ENCODE measurements around the gene ITPR2.

The ITPR2 gene

GRCh38 chr12:26489908-26490307 is 343.1 kb downstream of the ITPR2 start:
- no peak overlapping the region for H3K4me3 ChIP-seq (replicated peaks; ENCODE audit: low read depth, low read length)
- TF ChIP-seq CTCF (IDR thresholded peaks at IDR 0.05; ENCODE audit: low read depth, low read length, missing control alignments), result no peak
- no peak for DNase-seq (ENCODE audit: extremely low read depth, low read depth)

- TF ChIP-seq CTCF (IDR thresholded peaks at IDR 0.05; ENCODE audit: low read depth, low read length, missing control alignments), result no peak
- DNase-seq (ENCODE audit: extremely low read depth, low read depth), result no peak
- no peak overlapping the region for H3K4me3 ChIP-seq (replicated peaks; ENCODE audit: low read depth, low read length)
These were observed 344.6 kb downstream of the ITPR2 start for GRCh38 chr12:26488351-26488750.

- H3K4me3 ChIP-seq (replicated peaks; ENCODE audit: low read depth, low read length), result no peak overlapping the region
- no peak for TF ChIP-seq CTCF (IDR thresholded peaks at IDR 0.05; ENCODE audit: low read depth, low read length, missing control alignments)
- no peak for DNase-seq (ENCODE audit: extremely low read depth, low read depth)
These were observed 359.7 kb downstream of the ITPR2 start for GRCh38 chr12:26473291-26473690.

- H3K4me3 ChIP-seq (replicated peaks; ENCODE audit: low read depth, low read length), result no peak overlapping the region
- TF ChIP-seq CTCF (IDR thresholded peaks at IDR 0.05; ENCODE audit: low read depth, low read length, missing control alignments), result no peak
- no peak for DNase-seq (ENCODE audit: extremely low read depth, low read depth)
These were observed 361.4 kb downstream of the ITPR2 start for GRCh38 chr12:26471560-26471959.

GRCh38 chr12:26469421-26470180 is 363.4 kb downstream of the ITPR2 start:
- DNase-seq (ENCODE audit: extremely low read depth, low read depth), result no peak
- no peak overlapping the region for H3K4me3 ChIP-seq (replicated peaks; ENCODE audit: low read depth, low read length)
- no peak for TF ChIP-seq CTCF (IDR thresholded peaks at IDR 0.05; ENCODE audit: low read depth, low read length, missing control alignments)

- no peak for TF ChIP-seq CTCF (IDR thresholded peaks at IDR 0.05; ENCODE audit: low read depth, low read length, missing control alignments)
These were observed 365.6 kb downstream of the ITPR2 start for GRCh38 chr12:26467351-26467750.

GRCh38 chr12:26466726-26467125 is 366.3 kb downstream of the ITPR2 start:
- DNase-seq (ENCODE audit: extremely low read depth, low read depth), result no peak
- no peak overlapping the region for H3K4me3 ChIP-seq (replicated peaks; ENCODE audit: low read depth, low read length)
- TF ChIP-seq CTCF (IDR thresholded peaks at IDR 0.05; ENCODE audit: low read depth, low read length, missing control alignments), result no peak

More at GRCh38 chr12:26467351-26467750, 365.6 kb downstream of the ITPR2 start:
- no peak overlapping the region for H3K4me3 ChIP-seq (replicated peaks; ENCODE audit: low read depth, low read length)
- no peak for DNase-seq (ENCODE audit: extremely low read depth, low read depth)

Measured in HFF-Myc (cell line).